Memory B cell (primary cell): ENCODE data around the gene SMAP2.
"Not testable (repeated sequence)": the region's sequence is repeated elsewhere in the genome, so short reads cannot be mapped to it uniquely, and the experiment has no call there.

Experiments
- ATAC-seq: fragments of 150-1000 bp; cut with Tn5 transposase; 2 replicates; pipeline ENCODE4 v1.10.0; 2021; ENCODE audit warnings: low read depth, mild to moderate bottlenecking, moderate library complexity
- DNase-seq, 2 donors: peaks; one replicate each; pipeline ENCODE4 v3.0.0; 2022; ENCODE audit warnings: low spot score in 2 of 2
- H3K27ac Mint-ChIP-seq: one replicate; pipeline ENCODE4 v1.8.0; 2022; ENCODE audit warnings: mild to moderate bottlenecking, moderate library complexity, mixed read lengths
- H3K27me3 Mint-ChIP-seq: one replicate; pipeline ENCODE4 v1.8.0; 2022; ENCODE audit warnings: mixed read lengths
- H3K36me3 Mint-ChIP-seq: one replicate; pipeline ENCODE4 v1.8.0; 2022; ENCODE audit warnings: mild to moderate bottlenecking, mixed read lengths
- H3K4me1 Mint-ChIP-seq: one replicate; pipeline ENCODE4 v1.8.0; 2022; ENCODE audit warnings: mixed read lengths
- H3K4me3 Mint-ChIP-seq: one replicate; pipeline ENCODE4 v1.8.0; 2022; ENCODE audit warnings: mild to moderate bottlenecking, moderate library complexity, mixed read lengths
- H3K9me3 Mint-ChIP-seq: one replicate; pipeline ENCODE4 v1.8.0; 2022; ENCODE audit warnings: mixed read lengths

The SMAP2 gene

DNA sequence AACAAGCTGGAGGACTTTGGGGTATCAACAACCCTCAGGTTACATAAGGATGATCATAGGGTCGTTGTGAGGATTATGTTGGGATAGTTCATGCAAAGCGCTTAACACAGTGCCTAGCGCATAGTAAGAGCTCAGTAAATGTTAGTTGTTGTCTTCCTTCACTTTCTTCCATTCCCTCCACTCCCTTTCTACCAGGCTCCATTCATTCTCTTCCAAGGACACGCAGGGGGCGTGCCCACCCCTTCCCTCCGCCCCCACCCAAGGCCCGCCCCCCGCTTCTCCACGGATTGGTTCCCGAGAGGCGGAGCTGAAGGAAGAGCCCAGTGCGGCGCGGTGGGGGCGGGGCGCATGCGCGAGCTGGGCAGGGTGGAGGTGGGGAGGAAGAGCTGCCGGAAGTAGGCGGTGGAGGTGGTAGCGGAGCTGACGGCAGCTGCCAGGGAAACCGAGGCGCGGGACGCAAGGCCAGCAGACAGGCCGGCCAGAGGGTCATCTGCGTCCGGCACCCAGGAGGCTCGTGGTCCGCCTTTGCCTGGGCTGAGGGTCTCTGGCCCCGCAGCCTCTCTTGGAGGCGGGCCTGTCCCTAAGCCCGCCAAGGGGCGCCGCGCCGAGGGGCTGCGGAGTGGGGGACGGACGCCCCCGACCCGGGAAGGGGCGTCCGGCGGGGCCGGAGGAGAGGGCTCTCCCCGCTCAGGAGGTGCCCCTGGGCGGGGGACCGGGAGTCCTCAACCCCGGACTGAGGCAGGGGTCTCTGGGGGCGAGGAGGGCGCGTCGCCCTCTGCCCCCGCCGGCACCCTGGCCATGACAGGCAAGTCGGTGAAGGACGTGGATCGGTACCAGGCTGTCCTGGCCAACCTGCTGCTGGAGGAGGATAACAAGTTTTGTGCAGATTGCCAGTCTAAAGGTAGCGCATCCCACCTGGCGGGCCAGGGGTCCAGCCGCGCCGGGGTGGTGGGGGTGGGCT lies at the start of gene SMAP2:
TSS of gene SMAP2 (plus strand) at position 405 of the 961 bp plus-strand sequence. CDS start at position 799, 394 bp downstream.
- peaks cover 38% of the 10 kb centered on the region for H3K4me1 Mint-ChIP-seq
- H3K27ac Mint-ChIP-seq, result peak within 1 kb of the TSS; percentile 100
- peaks cover 25% of the 10 kb centered on the region for H3K36me3 Mint-ChIP-seq
- DNase-seq (peak; percentile 88 to 95), ATAC-seq (peak; percentile 80)
- peak within 1 kb of the TSS; percentile 98 for H3K4me3 Mint-ChIP-seq
- no peaks in the 10 kb centered on the region for H3K9me3 Mint-ChIP-seq
- no peaks in the 10 kb centered on the region for H3K27me3 Mint-ChIP-seq

DNA sequence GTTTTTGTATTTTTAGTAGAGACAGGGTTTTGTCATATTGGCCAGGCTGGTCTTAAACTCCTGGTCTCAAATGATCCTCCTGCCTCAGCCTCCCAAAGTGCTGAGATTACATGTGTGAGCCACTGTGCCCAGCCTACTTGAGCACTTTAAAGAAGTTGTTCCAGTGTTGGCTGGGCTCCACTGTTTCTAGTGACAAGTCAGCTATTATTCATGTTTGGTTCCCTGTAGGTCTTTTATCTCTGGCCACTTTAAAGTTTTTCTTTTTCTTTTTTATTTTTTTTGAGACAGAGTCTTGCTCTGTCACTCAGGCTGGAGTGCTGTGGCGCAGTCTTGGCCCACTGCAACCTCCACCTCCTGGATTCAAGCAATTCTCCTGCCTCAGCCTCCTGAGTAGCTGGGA lies 42.1 kb upstream of the SMAP2 start:
- H3K9me3 Mint-ChIP-seq, DNase-seq, H3K27ac Mint-ChIP-seq, H3K4me3 Mint-ChIP-seq, H3K4me1 Mint-ChIP-seq, H3K27me3 Mint-ChIP-seq, H3K36me3 Mint-ChIP-seq, ATAC-seq: not testable (repeated sequence)

DNA sequence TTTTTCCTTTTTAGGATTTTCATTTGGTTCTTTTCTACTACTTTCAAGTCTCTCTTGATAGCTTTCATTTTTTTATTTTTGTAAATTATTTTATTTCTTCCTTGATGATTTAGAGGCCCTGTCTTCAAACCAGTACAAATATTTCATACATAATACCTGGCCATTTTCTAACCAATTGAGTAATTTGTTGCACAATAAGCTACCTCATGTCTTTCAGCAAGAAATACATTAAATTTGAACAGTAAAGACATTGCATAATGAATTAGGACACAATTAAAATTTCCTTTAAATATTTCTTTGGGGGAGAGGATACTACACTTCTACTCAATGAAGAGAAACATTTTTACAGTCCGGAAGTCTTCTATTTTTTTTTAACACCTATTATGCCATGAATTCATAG lies 40.8 kb upstream of the SMAP2 start:
- no peaks in the 10 kb centered on the region for H3K4me1 Mint-ChIP-seq

DNA sequence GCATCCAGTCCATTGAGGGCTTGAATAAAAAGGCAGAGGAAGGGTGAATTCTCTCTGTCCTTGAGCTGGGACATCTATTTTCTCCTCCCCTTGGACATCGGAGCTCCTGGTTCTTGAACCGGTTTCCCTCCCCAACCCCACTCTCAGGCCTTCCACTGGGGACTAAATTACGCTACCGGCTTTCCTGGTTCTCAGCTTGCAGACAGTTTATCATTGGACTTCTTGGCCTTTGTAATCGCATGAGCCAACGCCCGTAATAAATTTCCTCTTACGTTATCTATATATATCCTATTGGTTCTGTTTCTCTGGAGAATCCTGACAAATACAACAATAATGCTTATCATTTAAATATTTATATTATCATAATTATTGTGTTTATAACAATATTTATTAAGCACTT lies 36.1 kb upstream of the SMAP2 start:
- no peaks in the 10 kb centered on the region for H3K27me3 Mint-ChIP-seq
- H3K4me3 Mint-ChIP-seq, result no peak overlapping the region
- DNase-seq (no peak), ATAC-seq (no peak)
- no peaks in the 10 kb centered on the region for H3K36me3 Mint-ChIP-seq
- no peak overlapping the region for H3K27ac Mint-ChIP-seq
- peaks cover 31% of the 10 kb centered on the region for H3K4me1 Mint-ChIP-seq
- no peaks in the 10 kb centered on the region for H3K9me3 Mint-ChIP-seq

More for the DNA sequence above, 40.8 kb upstream of the SMAP2 start:
- ATAC-seq, result no peak
- no peak for DNase-seq
- Mint-ChIP-seq H3K36me3 (no peaks in the 10 kb centered on the region), H3K4me3 (no peak overlapping the region), H3K9me3 (peaks cover 3% of the 10 kb centered on the region), H3K27ac (no peak overlapping the region), H3K27me3 (no peaks in the 10 kb centered on the region)

DNA sequence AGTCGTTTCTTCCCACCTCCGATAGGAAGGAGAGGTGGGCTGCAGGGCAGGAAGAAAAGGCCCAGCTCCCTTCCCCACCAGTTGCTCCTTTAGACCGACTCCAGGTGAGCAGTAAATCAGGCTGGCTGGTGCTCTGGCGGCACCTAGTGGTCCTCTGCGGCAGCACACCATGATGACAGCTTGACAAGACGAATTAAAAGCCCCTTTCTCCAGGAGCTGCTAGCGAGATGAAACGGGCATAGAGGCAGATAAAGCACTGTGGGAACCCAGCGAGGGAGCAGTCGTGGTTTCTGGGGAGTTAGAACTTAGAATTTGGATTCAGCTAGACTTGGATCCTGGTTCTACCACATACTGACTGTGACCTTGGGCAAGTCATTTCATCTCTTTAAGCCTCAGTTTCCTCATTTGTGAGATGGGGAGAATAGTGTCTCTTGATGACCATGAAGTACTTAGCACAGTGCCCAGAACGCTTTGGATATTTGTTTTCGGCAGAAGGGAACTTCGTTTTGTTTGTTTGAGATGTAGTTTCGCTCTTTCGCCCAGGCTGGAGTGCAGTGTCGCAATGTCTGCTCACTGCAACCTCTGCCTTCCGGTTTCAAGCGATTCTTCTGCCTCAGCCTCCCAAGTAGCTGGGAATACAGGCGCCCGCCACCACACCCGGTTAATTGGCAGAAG lies 34.6 kb upstream of the SMAP2 start:
- Mint-ChIP-seq H3K27ac (peak overlapping the region; percentile 26), H3K4me3 (peak overlapping the region; percentile 64), H3K9me3 (no peaks in the 10 kb centered on the region), H3K27me3 (no peaks in the 10 kb centered on the region), H3K4me1 (peaks cover 38% of the 10 kb centered on the region), H3K36me3 (no peaks in the 10 kb centered on the region)
- ATAC-seq (peak; percentile 90), DNase-seq (peak; percentile 93 to 95)

DNA sequence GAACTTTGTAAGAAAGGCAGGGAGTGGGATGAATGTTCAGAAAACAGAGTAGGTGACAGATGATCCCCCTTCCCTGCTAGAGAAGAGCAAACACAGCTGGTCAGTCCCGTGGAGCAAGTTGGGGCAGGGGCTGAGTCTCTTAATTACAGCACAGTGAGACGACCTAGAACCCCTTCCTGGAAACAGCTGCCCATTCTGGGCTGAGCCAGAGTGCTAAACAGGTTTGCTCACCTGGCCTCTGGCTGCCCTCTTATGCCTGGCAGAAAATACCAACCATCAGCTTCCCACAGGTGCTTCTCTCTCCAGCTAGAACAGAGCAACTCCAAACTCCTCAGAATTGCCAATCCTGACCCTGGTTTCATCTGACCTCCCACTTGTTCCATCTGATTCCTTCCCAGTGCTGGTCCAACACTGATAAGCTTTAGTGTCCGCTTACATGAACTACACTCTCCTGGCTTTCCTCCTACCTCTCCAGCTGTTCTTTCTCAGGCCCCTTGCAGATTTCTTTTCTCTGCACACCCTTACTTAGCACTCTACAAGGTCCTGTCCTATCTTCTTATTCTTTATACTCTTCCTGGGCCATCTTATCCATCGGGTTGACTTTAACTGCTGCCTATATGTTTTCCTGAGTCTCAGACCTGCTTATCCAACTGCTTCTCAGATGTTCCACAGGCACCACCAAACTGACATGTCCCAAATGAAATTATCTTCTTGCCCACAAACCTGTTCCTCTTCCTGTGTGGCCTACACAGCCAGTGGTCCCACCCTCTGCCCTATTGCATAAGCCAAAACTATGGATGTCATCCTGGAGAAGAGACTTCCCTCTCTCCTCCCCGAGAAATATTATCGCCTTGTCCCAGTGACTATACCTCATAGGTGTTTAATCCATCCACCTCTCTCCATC lies 33.9 kb upstream of the SMAP2 start:
- Mint-ChIP-seq H3K4me1 (peaks cover 44% of the 10 kb centered on the region), H3K4me3 (no peak overlapping the region)

DNA sequence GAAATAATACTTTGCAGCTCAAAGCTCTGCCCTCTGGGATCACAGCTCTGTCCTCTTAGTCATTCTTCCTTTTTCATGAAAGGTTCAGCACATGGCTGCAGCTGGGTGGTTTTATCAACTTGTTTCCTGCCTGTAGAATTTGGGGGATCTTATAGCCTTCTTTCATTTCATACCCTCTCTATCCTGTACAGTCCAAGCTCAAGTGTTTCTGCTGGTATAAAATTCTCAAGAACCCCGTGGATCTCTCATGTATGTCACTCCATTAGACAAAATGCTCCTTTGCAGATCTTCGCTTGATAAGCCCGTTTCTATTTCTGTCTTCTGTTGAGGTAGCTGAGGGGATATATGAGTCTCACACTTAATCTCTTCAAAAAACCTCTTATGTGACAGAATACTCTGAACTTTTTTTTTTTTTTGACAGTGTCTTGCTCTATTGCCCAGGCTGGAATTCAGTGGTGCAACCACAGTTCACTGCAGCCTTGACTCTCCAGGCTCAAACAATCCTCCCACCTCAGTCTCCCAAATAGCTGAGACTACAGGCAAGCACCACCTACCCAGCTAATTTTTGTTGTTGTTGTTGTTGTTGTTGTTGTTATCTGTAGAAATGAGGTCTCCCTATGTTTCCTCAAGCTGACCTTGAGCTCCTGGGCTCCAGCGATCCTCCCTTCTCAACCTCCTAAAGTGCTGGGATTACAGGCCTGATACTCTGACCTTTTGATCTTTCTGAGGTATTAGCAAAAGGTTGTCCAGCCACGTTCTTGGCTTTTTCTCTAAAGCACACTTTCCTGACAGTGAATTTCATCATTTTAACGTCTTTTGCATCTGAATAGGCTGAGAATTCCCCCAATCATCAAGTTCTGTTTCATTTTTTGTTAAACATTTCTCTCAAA lies 31.8 kb upstream of the SMAP2 start:
- DNase-seq (no peak), ATAC-seq (no peak)
- peaks cover 50% of the 10 kb centered on the region for H3K4me1 Mint-ChIP-seq
- peak overlapping the region; percentile 86 for H3K27ac Mint-ChIP-seq
- H3K9me3 Mint-ChIP-seq, result no peaks in the 10 kb centered on the region
- peak overlapping the region; percentile 49 for H3K4me3 Mint-ChIP-seq
- H3K36me3 Mint-ChIP-seq, result no peaks in the 10 kb centered on the region
- no peaks in the 10 kb centered on the region for H3K27me3 Mint-ChIP-seq

More for the DNA sequence above, 33.9 kb upstream of the SMAP2 start:
- Mint-ChIP-seq H3K27me3 (no peaks in the 10 kb centered on the region), H3K36me3 (no peaks in the 10 kb centered on the region), H3K27ac (peak overlapping the region; percentile 62), H3K9me3 (no peaks in the 10 kb centered on the region)
- ATAC-seq, result no peak
- DNase-seq, result no peak

DNA sequence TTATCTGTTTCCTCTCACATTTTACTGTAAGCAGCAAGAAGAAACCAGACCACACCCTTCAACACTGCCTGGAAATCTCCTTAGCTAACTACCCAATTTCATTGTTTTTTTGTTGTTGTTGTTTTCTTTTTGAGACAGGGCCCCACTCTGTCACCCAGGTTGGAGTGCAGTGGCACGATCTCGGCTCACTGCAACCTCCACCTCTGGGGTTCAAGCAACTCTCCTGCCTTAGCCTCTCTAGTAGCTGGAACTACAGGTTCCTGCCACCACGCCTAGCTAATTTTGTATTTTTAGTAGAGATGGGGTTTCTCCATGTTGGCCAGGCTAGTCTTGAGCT lies 31.2 kb upstream of the SMAP2 start:
- Mint-ChIP-seq H3K4me1 (peaks cover 50% of the 10 kb centered on the region), H3K4me3 (peak overlapping the region; percentile 49), H3K27ac (peak overlapping the region; percentile 86)
- H3K9me3 Mint-ChIP-seq, H3K27me3 Mint-ChIP-seq, H3K36me3 Mint-ChIP-seq, DNase-seq: not testable (repeated sequence)
- peak; percentile 8 for ATAC-seq

DNA sequence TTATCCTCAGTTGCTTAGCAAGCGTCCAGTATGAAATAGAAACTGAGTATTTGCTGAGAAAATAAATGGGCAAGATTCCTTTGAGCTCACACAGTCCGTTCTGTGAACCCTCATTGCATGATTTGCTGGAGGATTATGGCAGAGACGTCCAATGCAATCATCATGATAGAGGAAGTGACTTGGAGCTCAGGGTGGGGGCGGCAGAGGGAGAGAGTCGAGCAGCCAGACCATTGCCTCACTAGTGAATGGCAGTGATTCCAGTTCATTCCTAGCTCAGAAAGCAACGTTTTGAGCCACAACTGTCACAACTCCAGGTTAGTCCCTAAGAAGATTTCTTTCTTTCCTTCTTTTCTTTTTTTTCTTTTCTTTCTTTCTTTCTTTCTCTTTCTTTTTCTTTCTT lies 28.9 kb upstream of the SMAP2 start:
- no peaks in the 10 kb centered on the region for H3K36me3 Mint-ChIP-seq
- peak overlapping the region; percentile 75 for H3K4me3 Mint-ChIP-seq
- H3K27me3 Mint-ChIP-seq, result no peaks in the 10 kb centered on the region
- H3K27ac Mint-ChIP-seq, result peak overlapping the region; percentile 56
- ATAC-seq (peak; percentile 92), DNase-seq (peak in 1 of 2 donors; percentile 31)
- peaks cover 43% of the 10 kb centered on the region for H3K4me1 Mint-ChIP-seq
- no peaks in the 10 kb centered on the region for H3K9me3 Mint-ChIP-seq

DNA sequence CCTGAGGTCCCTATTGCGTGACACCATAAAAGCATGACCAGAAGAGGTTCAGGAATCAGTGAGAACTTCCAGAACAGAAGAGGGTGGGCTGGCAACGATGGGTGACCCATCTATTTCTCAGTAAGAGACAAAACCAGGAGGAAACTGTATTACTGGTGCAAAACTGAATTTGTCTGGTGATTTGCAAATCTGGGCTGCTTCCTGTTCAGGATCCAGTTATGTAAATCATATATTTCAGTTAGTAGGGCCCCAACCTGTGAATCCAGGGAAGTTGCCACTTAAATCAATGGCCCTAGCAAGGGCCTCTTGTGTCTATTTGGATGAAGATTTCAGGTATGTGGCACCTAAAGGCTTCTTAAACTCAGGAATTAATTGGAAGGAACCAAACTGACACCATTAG lies 23.1 kb upstream of the SMAP2 start:
- DNase-seq (no peak), ATAC-seq (no peak)
- Mint-ChIP-seq H3K27me3 (no peaks in the 10 kb centered on the region), H3K9me3 (no peaks in the 10 kb centered on the region), H3K36me3 (no peaks in the 10 kb centered on the region), H3K4me3 (peak overlapping the region; percentile 71), H3K27ac (peak overlapping the region; percentile 77), H3K4me1 (peaks cover 28% of the 10 kb centered on the region)

DNA sequence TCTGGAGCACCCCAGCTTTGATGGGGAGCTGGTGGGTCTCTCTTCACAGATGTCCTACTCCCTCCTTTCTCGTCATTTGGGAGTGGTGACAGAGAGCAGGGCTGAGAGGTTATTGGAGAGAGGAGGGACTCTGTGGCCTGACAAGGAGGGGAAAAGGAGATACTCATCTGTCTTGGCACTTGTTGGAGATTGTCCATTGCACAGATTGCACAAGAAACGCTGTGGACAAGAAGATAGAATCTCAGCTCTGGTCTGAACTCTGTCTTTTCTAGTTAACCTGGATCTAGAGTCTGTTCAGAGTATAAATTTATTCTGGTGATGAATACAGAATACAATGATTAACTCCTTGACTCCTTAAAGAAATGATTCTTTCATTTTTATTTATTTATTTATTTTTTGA lies 22.4 kb upstream of the SMAP2 start:
- ATAC-seq, result no peak
- Mint-ChIP-seq H3K4me3 (peak overlapping the region; percentile 4), H3K36me3 (no peaks in the 10 kb centered on the region), H3K27ac (peak overlapping the region; percentile 22), H3K27me3 (no peaks in the 10 kb centered on the region), H3K9me3 (no peaks in the 10 kb centered on the region), H3K4me1 (peaks cover 32% of the 10 kb centered on the region)
- no peak for DNase-seq

DNA sequence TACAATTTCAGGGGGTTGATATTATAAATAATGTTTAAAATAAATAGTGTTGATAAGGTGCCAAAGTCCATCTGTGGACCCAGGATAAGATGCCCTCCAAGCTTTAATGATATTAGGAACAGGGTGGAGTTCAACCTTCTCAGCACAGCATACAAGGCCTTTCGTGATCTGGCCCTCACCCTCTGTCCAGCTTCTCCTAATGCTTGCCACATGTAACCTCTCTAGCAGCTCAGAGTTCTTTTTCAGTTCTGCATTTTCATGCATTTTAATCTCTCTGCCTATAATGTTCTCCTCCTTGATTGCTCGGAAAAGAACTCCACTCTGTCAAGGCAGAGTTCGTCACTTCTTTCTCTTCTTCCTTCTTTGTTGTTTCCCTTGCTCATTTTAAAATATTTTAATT lies 21.4 kb upstream of the SMAP2 start:
- H3K4me1 Mint-ChIP-seq, result peaks cover 42% of the 10 kb centered on the region
- no peaks in the 10 kb centered on the region for H3K27me3 Mint-ChIP-seq
- ATAC-seq, result peak; percentile 93
- no peak for DNase-seq
- H3K27ac Mint-ChIP-seq, result peak overlapping the region; percentile 83
- no peaks in the 10 kb centered on the region for H3K9me3 Mint-ChIP-seq
- peak overlapping the region; percentile 36 for H3K4me3 Mint-ChIP-seq
- H3K36me3 Mint-ChIP-seq, result no peaks in the 10 kb centered on the region

DNA sequence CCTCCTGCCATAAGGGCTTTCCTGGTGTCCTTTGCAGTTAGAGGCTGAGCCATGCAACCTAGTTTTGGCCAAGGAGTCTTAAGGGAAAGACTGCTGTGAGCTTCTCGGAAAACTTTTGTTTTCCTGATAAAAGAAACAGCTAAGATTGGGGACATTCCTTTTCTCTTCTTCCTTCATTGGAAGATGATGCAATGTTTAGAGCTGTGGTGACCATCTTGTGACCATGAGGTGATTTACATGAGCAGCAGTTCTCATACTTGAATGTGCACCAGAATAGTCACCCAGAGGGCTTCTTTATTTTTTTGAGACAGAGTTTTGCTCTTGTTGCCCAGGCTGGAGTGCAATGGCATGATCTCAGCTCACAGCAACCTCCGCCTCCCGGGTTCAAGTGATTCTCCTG lies 20.4 kb upstream of the SMAP2 start:
- no peaks in the 10 kb centered on the region for H3K9me3 Mint-ChIP-seq
- H3K4me1 Mint-ChIP-seq, result peaks cover 42% of the 10 kb centered on the region
- no peaks in the 10 kb centered on the region for H3K27me3 Mint-ChIP-seq
- peak overlapping the region; percentile 83 for H3K27ac Mint-ChIP-seq
- ATAC-seq (no peak), DNase-seq (no peak)
- H3K36me3 Mint-ChIP-seq, result no peaks in the 10 kb centered on the region
- no peak overlapping the region for H3K4me3 Mint-ChIP-seq
